H9 (cell line): ENCODE results near the gene RNF149. TPM values are rescaled to one million over a fixed set of nuclear protein-coding genes. Genes with fewer than 3 reads are reported as not detected.

Experiments
- DNase-seq: peaks from one replicate; pipeline ENCODE4 v3.0.0-alpha.2; 2017
- H2AFZ ChIP-seq: one replicate; pipeline ENCODE4 v1.6.1; 2013; ENCODE audit warnings: mild to moderate bottlenecking, low read length, control low read depth, moderate library complexity
- H2AK5ac ChIP-seq: 2 replicates; pipeline ENCODE4 v1.6.1; 2013; ENCODE audit warnings: low read length, control low read depth, mixed read lengths; ENCODE audit not compliant: insufficient read length
- H2BK120ac ChIP-seq: one replicate; pipeline ENCODE4 v1.6.1; 2013; ENCODE audit warnings: low read depth, mild to moderate bottlenecking, low read length, control low read depth, inconsistent platforms; ENCODE audit not compliant: poor library complexity, severe bottlenecking
- H2BK12ac ChIP-seq: 2 replicates; pipeline ENCODE4 v1.6.1; 2013; ENCODE audit warnings: low read length, control low read depth, mixed read lengths, low read depth; ENCODE audit not compliant: insufficient read length
- H2BK15ac ChIP-seq: 2 replicates; pipeline ENCODE4 v1.6.1; 2013; ENCODE audit warnings: low read depth, low read length, control low read depth
- H2BK20ac ChIP-seq: one replicate; pipeline ENCODE4 v1.6.1; 2013; ENCODE audit warnings: low read depth, mild to moderate bottlenecking, low read length, control low read depth, inconsistent platforms; ENCODE audit not compliant: poor library complexity, severe bottlenecking
- H2BK5ac ChIP-seq: 2 replicates; pipeline ENCODE4 v1.6.1; 2013; ENCODE audit warnings: low read length, control low read depth, mixed read lengths; ENCODE audit not compliant: insufficient read length
- H3K14ac ChIP-seq: 2 replicates; pipeline ENCODE4 v1.6.1; 2013; ENCODE audit warnings: low read length, control low read depth; ENCODE audit not compliant: insufficient read depth
- H3K18ac ChIP-seq: 2 replicates; pipeline ENCODE4 v1.6.1; 2013; ENCODE audit warnings: low read depth, mild to moderate bottlenecking, mixed read lengths, low read length, control low read depth; ENCODE audit not compliant: insufficient read length
- H3K23ac ChIP-seq: 2 replicates; pipeline ENCODE4 v1.6.1; 2013; ENCODE audit warnings: low read length, control low read depth, mixed read lengths, low read depth; ENCODE audit not compliant: insufficient read length
- H3K23me2 ChIP-seq: 2 replicates; pipeline ENCODE4 v1.6.1; 2013; ENCODE audit warnings: low read depth, mild to moderate bottlenecking, mixed read lengths, low read length, control low read depth; ENCODE audit not compliant: insufficient read length, poor library complexity, severe bottlenecking
- H3K27ac ChIP-seq: 2 replicates; pipeline ENCODE4 v1.5.1; 2013; ENCODE audit warnings: low read length, control low read depth, mixed read lengths, low read depth; ENCODE audit not compliant: insufficient read length
- H3K27me3 ChIP-seq: 2 replicates; pipeline ENCODE4 v1.6.1; 2013; ENCODE audit warnings: low read length, control low read depth, inconsistent platforms; ENCODE audit not compliant: insufficient read depth
- H3K4ac ChIP-seq: 2 replicates; pipeline ENCODE4 v1.6.1; 2013; ENCODE audit warnings: low read depth, mild to moderate bottlenecking, control low read depth, inconsistent platforms, low read length, moderate library complexity
- H3K4me1 ChIP-seq: 2 replicates; pipeline ENCODE4 v1.6.1; 2013; ENCODE audit warnings: low read length, control low read depth, inconsistent platforms; ENCODE audit not compliant: insufficient read depth
- H3K4me2 ChIP-seq: 2 replicates; pipeline ENCODE4 v1.6.1; 2013; ENCODE audit warnings: low read length, control low read depth, mixed read lengths; ENCODE audit not compliant: insufficient read length, insufficient read depth
- H3K56ac ChIP-seq: 2 replicates; pipeline ENCODE4 v1.6.1; 2013; ENCODE audit warnings: low read depth, mild to moderate bottlenecking, mixed read lengths, low read length, control low read depth; ENCODE audit not compliant: insufficient read length
- H3K79me1 ChIP-seq: 2 replicates; pipeline ENCODE4 v1.6.1; 2013; ENCODE audit warnings: low read depth, mild to moderate bottlenecking, moderate library complexity, low read length, control low read depth, inconsistent platforms; ENCODE audit not compliant: insufficient read depth, poor library complexity, severe bottlenecking
- H3K79me2 ChIP-seq: 2 replicates; pipeline ENCODE4 v1.6.1; 2013; ENCODE audit warnings: low read length, control low read depth, inconsistent platforms; ENCODE audit not compliant: insufficient read depth
- H3K9ac ChIP-seq: 2 replicates; pipeline ENCODE4 v1.6.1; 2013; ENCODE audit warnings: low read length, control low read depth, mixed read lengths; ENCODE audit not compliant: insufficient read length; ENCODE audit errors: extremely low read depth
- H3K9me3 ChIP-seq: one replicate; pipeline ENCODE4 v1.6.1; 2013; ENCODE audit warnings: low read depth, low read length, inconsistent platforms; ENCODE audit not compliant: control insufficient read depth
- H3T11ph ChIP-seq: one replicate; pipeline ENCODE4 v1.6.1; 2013; ENCODE audit warnings: mild to moderate bottlenecking, low read length, control low read depth, inconsistent platforms
- H4K20me1 ChIP-seq: one replicate; pipeline ENCODE4 v1.6.1; 2013; ENCODE audit not compliant: control insufficient read depth, insufficient read length, insufficient read depth
- H4K5ac ChIP-seq: 2 replicates; pipeline ENCODE4 v1.6.1; 2013; ENCODE audit warnings: low read depth, mild to moderate bottlenecking, mixed read lengths, low read length, control low read depth; ENCODE audit not compliant: insufficient read length
- H4K8ac ChIP-seq: replicated peaks from 2 replicates; pipeline ENCODE4 v1.6.1; 2013; ENCODE audit warnings: low read length, control low read depth, mixed read lengths, low read depth; ENCODE audit not compliant: insufficient read length
- H4K91ac ChIP-seq: 2 replicates; pipeline ENCODE4 v1.6.1; 2013; ENCODE audit warnings: low read depth, mild to moderate bottlenecking, moderate library complexity, mixed read lengths, low read length, control low read depth; ENCODE audit not compliant: insufficient read length
- H3K27ac Mint-ChIP-seq, 3 experiments: 2 replicates in 2 of 3; 3 replicates in 1 of 3; pipeline ENCODE4 v1.8.0; 2020 to 2021; ENCODE audit warnings: mixed read lengths in 3 of 3, mild to moderate bottlenecking in 1 of 3, moderate library complexity in 1 of 3
- H3K27me3 Mint-ChIP-seq: 2 replicates; pipeline ENCODE4 v1.8.0; 2021; ENCODE audit warnings: low read depth, mild to moderate bottlenecking, moderate library complexity, mixed read lengths
- H3K36me3 Mint-ChIP-seq, 3 experiments: 2 replicates in 2 of 3; 3 replicates in 1 of 3; pipeline ENCODE4 v1.8.0; 2020 to 2021; ENCODE audit warnings: low read depth in 3 of 3, mixed read lengths in 3 of 3; ENCODE audit not compliant: insufficient read depth in 1 of 3
- H3K4me1 Mint-ChIP-seq, 2 experiments: 2 replicates each; pipeline ENCODE4 v1.8.0; 2020; ENCODE audit warnings: mixed read lengths in 2 of 2
- H3K4me3 Mint-ChIP-seq, 2 experiments: 2 replicates in 1 of 2; 3 replicates in 1 of 2; pipeline ENCODE4 v1.8.0; 2020 to 2021; ENCODE audit warnings: mild to moderate bottlenecking in 2 of 2, mixed read lengths in 2 of 2, moderate library complexity in 1 of 2
- H3K9me3 Mint-ChIP-seq, 2 experiments: 2 replicates in 1 of 2; 3 replicates in 1 of 2; pipeline ENCODE4 v1.8.0; 2020; ENCODE audit warnings: mild to moderate bottlenecking in 2 of 2, mixed read lengths in 2 of 2, moderate library complexity in 1 of 2
- WGBS: extraction: QIAGEN DNeasy Blood & Tissue Kit; methylation state at CpG from one replicate; pipeline ENCODE4 v1.1.7; 2013; ENCODE audit warnings: missing lambda C conversion rate, low lambda C conversion rate, mixed read lengths; ENCODE audit not compliant: insufficient read length; ENCODE audit errors: extremely low coverage; 5-methylcytosine and 5-hydroxymethylcytosine counted together
- total RNA-seq: library from RNA; stranded (reverse); gene quantifications from 2 replicates; pipeline ENCODE4 v1.2.1, GENCODE V29; 2021
- TF ChIP-seq, protein P1 (sequence below): fragments of 200-600 bp; sonication (generic); conservative IDR thresholded peaks from 3 replicates; pipeline ENCODE4 v1.8.0; 2021; ENCODE audit warnings: antibody characterized with exemption, mild to moderate bottlenecking

The RNF149 gene
- total RNA-seq, 1 experiment from 2014 or later = 18.0 TPM

DNA sequence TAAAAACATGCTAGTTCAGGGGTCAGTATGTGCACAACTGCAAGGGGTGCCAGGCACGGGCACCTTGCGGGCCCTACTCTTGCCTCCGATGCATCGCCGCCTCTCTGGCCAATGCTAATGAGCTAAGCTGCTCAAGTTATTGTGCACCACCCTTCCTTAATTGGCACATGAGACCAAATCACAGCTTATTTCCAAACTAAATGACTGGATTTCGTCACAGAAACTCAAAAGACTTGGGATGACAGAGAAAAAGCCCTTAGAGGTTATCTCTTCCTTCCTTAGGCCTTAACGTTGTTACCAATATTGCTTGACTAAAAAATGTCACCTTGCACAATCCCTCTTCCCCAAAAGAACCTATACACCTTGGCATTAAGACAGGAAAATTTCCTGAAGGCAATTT lies 7.7 kb downstream of the RNF149 start:
- Histone ChIP-seq H3K4me2 (no peak overlapping the region), H2AK5ac (no peak overlapping the region), H3K56ac (no peak overlapping the region), H4K8ac (no peak overlapping the region), H3K23ac (no peak overlapping the region), H2BK120ac (no peak overlapping the region), H3K23me2 (no peaks in the 10 kb centered on the region), H3K18ac (no peak overlapping the region), H3K27me3 (no peaks in the 10 kb centered on the region; the same call in 1 of the 2 replicates), H4K91ac (no peak overlapping the region), H2BK5ac (no peak overlapping the region), H3K14ac (no peak overlapping the region), H4K5ac (no peak overlapping the region), H2AFZ (no peak overlapping the region), H3K9ac (no peak overlapping the region), H4K20me1 (no peaks in the 10 kb centered on the region), H3K27ac (no peak overlapping the region), H3K79me2 (peaks cover 11% of the 10 kb centered on the region; the same call in 1 of the 2 replicates), H2BK20ac (no peak overlapping the region), H3K4ac (no peak overlapping the region), H2BK12ac (no peak overlapping the region), H3T11ph (no peak overlapping the region), H3K9me3 (no peaks in the 10 kb centered on the region), H3K4me1 (no peaks in the 10 kb centered on the region), H3K79me1 (peaks cover 2% of the 10 kb centered on the region), H2BK15ac (no peak overlapping the region)
- TF ChIP-seq, protein P1, sequence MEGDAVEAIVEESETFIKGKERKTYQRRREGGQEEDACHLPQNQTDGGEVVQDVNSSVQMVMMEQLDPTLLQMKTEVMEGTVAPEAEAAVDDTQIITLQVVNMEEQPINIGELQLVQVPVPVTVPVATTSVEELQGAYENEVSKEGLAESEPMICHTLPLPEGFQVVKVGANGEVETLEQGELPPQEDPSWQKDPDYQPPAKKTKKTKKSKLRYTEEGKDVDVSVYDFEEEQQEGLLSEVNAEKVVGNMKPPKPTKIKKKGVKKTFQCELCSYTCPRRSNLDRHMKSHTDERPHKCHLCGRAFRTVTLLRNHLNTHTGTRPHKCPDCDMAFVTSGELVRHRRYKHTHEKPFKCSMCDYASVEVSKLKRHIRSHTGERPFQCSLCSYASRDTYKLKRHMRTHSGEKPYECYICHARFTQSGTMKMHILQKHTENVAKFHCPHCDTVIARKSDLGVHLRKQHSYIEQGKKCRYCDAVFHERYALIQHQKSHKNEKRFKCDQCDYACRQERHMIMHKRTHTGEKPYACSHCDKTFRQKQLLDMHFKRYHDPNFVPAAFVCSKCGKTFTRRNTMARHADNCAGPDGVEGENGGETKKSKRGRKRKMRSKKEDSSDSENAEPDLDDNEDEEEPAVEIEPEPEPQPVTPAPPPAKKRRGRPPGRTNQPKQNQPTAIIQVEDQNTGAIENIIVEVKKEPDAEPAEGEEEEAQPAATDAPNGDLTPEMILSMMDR = no peak
- WGBS = no CpG with 5 or more reads among the region's 7 CpGs
- DNase-seq = no peak
- H3K27me3 Mint-ChIP-seq = no peaks in the 10 kb centered on the region
- no peak overlapping the region for H3K4me3 Mint-ChIP-seq
- H3K36me3 Mint-ChIP-seq = peaks cover 3 to 11% (median 7%) of the 10 kb centered on the region in 3 experiments; a peak in 6 of 7 replicates
- peaks cover 12 to 22% of the 10 kb centered on the region in 2 experiments for H3K4me1 Mint-ChIP-seq
- H3K27ac Mint-ChIP-seq = no peak overlapping the region
- no peaks in the 10 kb centered on the region for H3K9me3 Mint-ChIP-seq
